ENCODE measurements around the gene AHDC1. TPM values are rescaled to one million over a fixed set of nuclear protein-coding genes. Genes with fewer than 3 reads are reported as not detected.

Gene AHDC1
- total and polyA plus RNA-seq, 7 donors = 1.8 to 34.1 (median 12.1) TPM

DNA sequence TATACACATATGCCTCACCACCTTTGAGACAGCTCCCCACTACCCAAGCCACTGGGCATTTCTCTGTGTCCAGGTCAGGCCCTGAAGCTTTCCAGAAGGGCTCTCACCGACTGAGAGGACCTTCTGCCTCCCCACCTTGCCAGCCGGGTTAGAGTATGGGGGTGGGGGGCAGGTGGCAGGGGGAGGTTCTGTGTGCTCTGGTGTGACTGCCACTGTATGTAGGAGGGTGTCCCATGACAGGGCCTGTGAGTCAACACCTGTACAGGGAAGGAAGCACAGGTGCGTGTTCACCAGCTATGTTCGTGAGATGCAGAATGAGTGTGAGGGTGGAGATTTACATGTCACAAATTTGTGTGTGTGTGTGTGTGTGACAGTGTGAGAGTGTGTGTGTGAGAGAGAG is 7.0 kb downstream of the AHDC1 start:
- Histone ChIP-seq H3K4me1 (peaks cover 0 to 100% (median 99%) of the 10 kb centered on the region in 4 donors), H3K4me3 (no peak overlapping the region), H3K27me3 (no peaks in the 10 kb centered on the region), H3K9me3 (no peaks in the 10 kb centered on the region), H3K36me3 (no peaks in the 10 kb centered on the region), H3K27ac (peak overlapping the region; percentile 92 to 100 (median 97))
- intact Hi-C loops (cut with DNase I) = no loop called here
- TF ChIP-seq POLR2A (IDR thresholded peaks at IDR 0.05) (no peak), CTCF (IDR thresholded peaks at IDR 0.05) (no peak), POLR2AphosphoS5 (IDR thresholded peaks at IDR 0.05) (no peak), EP300 (IDR thresholded peaks at IDR 0.05) (no peak)
- DNase-seq = no peak
- WGBS, 2 donors = 53 to 80% methylated on average over 4 of the region's 4 CpGs

GRCh38 chr1:27596261-27596660 is 7.7 kb downstream of the AHDC1 start:
- H3K36me3 ChIP-seq = no peaks in the 10 kb centered on the region
- intact Hi-C loops (cut with DNase I) = no loop called here
- H3K9me3 ChIP-seq = no peaks in the 10 kb centered on the region
- no peaks in the 10 kb centered on the region for H3K27me3 ChIP-seq
- DNase-seq = no peak
- TF ChIP-seq CTCF (IDR thresholded peaks at IDR 0.05) = no peak
- TF ChIP-seq POLR2AphosphoS5 (IDR thresholded peaks at IDR 0.05) = no peak
- TF ChIP-seq POLR2A (IDR thresholded peaks at IDR 0.05) = no peak
- no peak for TF ChIP-seq EP300 (IDR thresholded peaks at IDR 0.05)
- H3K27ac ChIP-seq = peak overlapping the region; percentile 65 to 100 (median 96)
- peaks cover 0 to 100% (median 100%) of the 10 kb centered on the region in 4 donors for H3K4me1 ChIP-seq
- 49 to 72% methylated on average over 9 of the region's 9 CpGs for WGBS, 2 donors
- no peak overlapping the region for H3K4me3 ChIP-seq

- Histone ChIP-seq H3K27ac (peak overlapping the region; percentile 65 to 100 (median 96)), H3K27me3 (no peaks in the 10 kb centered on the region), H3K4me3 (no peak overlapping the region), H3K9me3 (no peaks in the 10 kb centered on the region), H3K4me1 (peaks cover 0 to 100% (median 100%) of the 10 kb centered on the region in 4 donors), H3K36me3 (no peaks in the 10 kb centered on the region)
- WGBS, 2 donors = 69 to 83% methylated on average over 5 of the region's 5 CpGs
- intact Hi-C loops (cut with DNase I) = loop anchor here (2.0 kb wide), 1 partner anchor 17 kb away; no protein-coding TSS in a partner anchor
- no peak for DNase-seq
- no peak for TF ChIP-seq CTCF (IDR thresholded peaks at IDR 0.05)
- no peak for TF ChIP-seq POLR2AphosphoS5 (IDR thresholded peaks at IDR 0.05)
- no peak for TF ChIP-seq POLR2A (IDR thresholded peaks at IDR 0.05)
- TF ChIP-seq EP300 (IDR thresholded peaks at IDR 0.05) = no peak
Observed at GRCh38 chr1:27595597-27595996, 8.3 kb downstream of the AHDC1 start.

GRCh38 chr1:27594564-27595510 is 9.1 kb downstream of the AHDC1 start:
- Histone ChIP-seq H3K4me1 (peaks cover 0 to 100% (median 100%) of the 10 kb centered on the region in 4 donors), H3K9me3 (no peaks in the 10 kb centered on the region), H3K4me3 (no peak overlapping the region), H3K27ac (peak overlapping the region; percentile 65 to 100 (median 96)), H3K27me3 (no peaks in the 10 kb centered on the region), H3K36me3 (no peaks in the 10 kb centered on the region)
- DNase-seq = no peak
- 77 to 86% methylated on average over 17 of the region's 17 CpGs for WGBS, 2 donors
- TF ChIP-seq CTCF (IDR thresholded peaks at IDR 0.05) (no peak), POLR2AphosphoS5 (IDR thresholded peaks at IDR 0.05) (no peak), POLR2A (IDR thresholded peaks at IDR 0.05) (no peak), EP300 (IDR thresholded peaks at IDR 0.05) (no peak)
- intact Hi-C loops (cut with DNase I) = loop anchor here (2.0 kb wide), 1 partner anchor 16 kb away; no protein-coding TSS in a partner anchor

All from sigmoid colon (tissue), 7 donors.